Erythroblast (primary cell): ENCODE results near the gene TIE1.

ENCODE experiments used
- GATA1 ChIP-seq: IDR thresholded peaks from 2 replicates; pipeline ENCODE4 v1.6.1; 2011; ENCODE audit warnings: low read depth, mild to moderate bottlenecking, control low read depth, low read length, moderate library complexity
- POLR2A ChIP-seq: IDR thresholded peaks from 2 replicates; pipeline ENCODE4 v1.6.1; 2011; ENCODE audit warnings: mild to moderate bottlenecking, low read length

GRCh38 chr1:43255438-43256210, 45.2 kb upstream of the TIE1 start:
- TF ChIP-seq POLR2A, result no peak
- no peak for TF ChIP-seq GATA1
